ENCODE results near the gene CSNK2A3.

The CSNK2A3 gene

DNA sequence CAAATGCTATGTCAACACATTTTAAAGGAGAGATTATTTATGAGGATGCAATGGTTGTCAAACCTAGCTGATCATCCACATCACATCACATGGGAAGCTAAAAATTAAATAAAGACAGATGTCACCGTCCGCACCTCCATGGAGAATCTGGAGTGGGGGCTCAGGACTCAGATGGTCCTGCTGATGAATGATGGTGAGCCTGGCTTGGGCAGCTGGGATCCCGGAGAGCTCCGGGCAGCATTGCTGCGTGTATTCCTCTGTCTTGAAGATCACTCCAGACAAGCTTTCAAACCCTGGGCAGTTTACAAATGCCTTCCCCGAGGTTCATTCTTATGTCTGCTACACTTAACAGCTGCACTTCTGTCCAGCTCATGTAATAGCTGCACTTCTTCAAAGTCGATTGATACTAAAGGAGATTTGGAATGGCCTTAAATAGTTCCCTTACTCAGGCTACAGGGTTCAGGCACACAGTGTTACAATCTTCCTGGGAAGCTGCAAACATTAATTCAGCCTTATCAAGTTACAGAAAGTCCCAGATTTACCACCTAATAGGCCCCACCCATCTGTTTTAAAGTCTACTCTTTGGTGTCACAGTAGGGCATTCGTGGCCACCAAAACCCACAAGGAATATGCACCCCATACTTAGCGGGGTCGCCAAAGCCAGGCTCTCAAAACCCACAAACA lies 34.7 kb upstream of the CSNK2A3 start:
- Histone ChIP-seq H2AFZ (ENCODE audit: low read depth, low read length) (no peak overlapping the region), H3K4me3 (ENCODE audit: low read length) (no peak overlapping the region), H3K9me3 (ENCODE audit: low read length) (no peaks in the 10 kb centered on the region), H3K36me3 (ENCODE audit: insufficient read depth, low read length) (no peaks in the 10 kb centered on the region), H3K4me1 (ENCODE audit: insufficient read depth, low read length) (no peaks in the 10 kb centered on the region), H3K27me3 (ENCODE audit: insufficient read depth, low read length) (no peaks in the 10 kb centered on the region)

DNA sequence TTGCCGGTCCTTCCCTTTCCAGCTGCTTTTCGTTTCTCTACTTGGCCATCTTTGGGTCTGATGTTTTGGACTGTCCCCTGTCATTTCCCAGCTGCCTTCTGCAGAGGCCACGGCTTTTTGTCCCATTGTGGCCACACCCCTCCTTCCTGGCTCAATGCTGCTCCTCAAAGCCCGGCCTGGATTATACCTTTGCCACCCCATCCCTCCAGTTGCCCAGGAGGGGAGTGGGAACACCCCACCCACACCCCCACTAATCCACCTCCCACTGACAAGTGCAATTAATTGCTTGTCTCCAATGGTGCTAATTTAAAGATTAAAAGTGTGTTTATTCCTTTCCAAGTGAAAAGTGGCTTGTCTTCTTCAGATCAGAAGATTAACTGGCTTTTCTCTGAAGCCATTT lies 34.2 kb upstream of the CSNK2A3 start:
- Histone ChIP-seq H3K9me3 (ENCODE audit: low read length) (no peaks in the 10 kb centered on the region), H3K36me3 (ENCODE audit: insufficient read depth, low read length) (no peaks in the 10 kb centered on the region), H3K4me3 (ENCODE audit: low read length) (no peak overlapping the region), H3K4me1 (ENCODE audit: insufficient read depth, low read length) (no peaks in the 10 kb centered on the region), H3K27me3 (ENCODE audit: insufficient read depth, low read length) (no peaks in the 10 kb centered on the region), H2AFZ (ENCODE audit: low read depth, low read length) (no peak overlapping the region)

DNA sequence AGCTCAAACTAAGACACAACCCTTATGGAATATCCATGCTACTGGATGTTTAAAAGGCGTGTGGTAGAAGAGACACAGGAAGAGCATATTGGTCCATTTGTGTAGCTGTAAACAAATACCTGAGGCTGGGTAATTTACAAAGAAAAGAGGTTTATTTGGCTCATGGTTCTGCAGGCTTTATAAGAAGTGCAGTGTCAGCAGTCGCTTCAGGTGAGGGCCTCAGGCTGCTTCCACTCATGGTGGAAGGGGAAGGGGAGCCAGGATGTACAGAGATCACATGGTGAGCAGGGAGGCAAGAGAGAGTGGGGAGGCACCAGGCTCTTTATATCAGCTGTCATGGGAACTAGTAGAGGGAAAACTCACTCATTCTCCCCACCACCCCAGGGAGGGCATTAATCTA lies 31.8 kb upstream of the CSNK2A3 start:
- H3K36me3 ChIP-seq (ENCODE audit: insufficient read depth, low read length): no peaks in the 10 kb centered on the region
- no peaks in the 10 kb centered on the region for H3K9me3 ChIP-seq (ENCODE audit: low read length)
- no peak overlapping the region for H2AFZ ChIP-seq (ENCODE audit: low read depth, low read length)
- H3K27me3 ChIP-seq (ENCODE audit: insufficient read depth, low read length): no peaks in the 10 kb centered on the region
- no peaks in the 10 kb centered on the region for H3K4me1 ChIP-seq (ENCODE audit: insufficient read depth, low read length)
- no peak overlapping the region for H3K4me3 ChIP-seq (ENCODE audit: low read length)

DNA sequence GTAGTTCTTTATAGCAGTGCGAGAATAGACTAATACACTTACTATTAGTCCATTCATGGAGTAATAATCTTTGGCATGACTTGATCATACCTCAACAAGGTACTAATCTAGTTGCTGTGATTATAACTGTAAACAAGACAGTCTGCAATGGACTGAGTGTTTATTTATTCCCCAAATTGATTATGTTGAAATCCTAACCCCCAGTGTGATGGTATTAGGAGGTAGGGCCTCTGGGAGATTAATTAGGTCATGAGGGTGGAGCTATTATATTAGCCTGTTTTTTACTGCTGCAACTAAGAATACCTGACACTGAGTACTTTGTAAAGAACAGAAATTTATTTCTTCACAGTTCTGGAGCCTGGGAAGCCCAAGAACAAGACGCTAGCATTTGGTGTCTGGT lies 30.9 kb upstream of the CSNK2A3 start:
- H3K36me3 ChIP-seq (ENCODE audit: insufficient read depth, low read length): no peaks in the 10 kb centered on the region

DNA sequence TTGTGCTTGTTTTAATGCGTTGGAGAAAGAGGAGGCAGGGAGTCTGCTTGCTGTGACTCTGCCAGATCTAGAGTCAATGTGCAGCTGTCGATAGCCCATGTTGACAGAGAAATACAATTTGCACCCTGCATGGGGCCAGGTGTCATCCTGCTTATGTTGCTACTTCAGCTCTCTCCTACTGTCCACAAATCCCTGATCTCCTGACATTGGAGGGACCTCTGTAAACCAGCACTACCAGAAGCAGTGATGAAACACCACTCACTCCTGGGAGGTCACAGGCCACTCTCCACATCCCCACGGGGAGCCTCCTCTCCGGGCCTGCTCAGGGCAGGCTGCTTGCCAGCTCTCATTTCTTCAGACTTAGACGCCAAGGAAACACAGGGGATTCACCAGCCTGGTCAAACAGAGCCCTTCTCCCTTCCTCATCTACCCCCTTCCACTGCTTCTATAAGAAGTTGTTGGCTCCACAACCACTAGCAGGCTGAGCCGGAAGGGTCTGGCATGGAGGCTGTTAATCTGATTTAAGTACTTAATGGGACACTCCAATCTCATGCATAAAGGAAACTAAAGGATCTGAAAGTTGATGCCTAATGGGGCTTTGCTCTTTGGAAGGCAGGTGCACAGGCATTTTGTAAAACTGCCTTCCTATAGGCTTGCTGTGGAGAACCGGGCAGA lies 29.9 kb upstream of the CSNK2A3 start:
- Histone ChIP-seq H3K4me1 (ENCODE audit: insufficient read depth, low read length) (no peaks in the 10 kb centered on the region), H3K9me3 (ENCODE audit: low read length) (no peaks in the 10 kb centered on the region), H3K36me3 (ENCODE audit: insufficient read depth, low read length) (no peaks in the 10 kb centered on the region), H3K4me3 (ENCODE audit: low read length) (no peak overlapping the region), H2AFZ (ENCODE audit: low read depth, low read length) (no peak overlapping the region), H3K27me3 (ENCODE audit: insufficient read depth, low read length) (no peaks in the 10 kb centered on the region)

More for the DNA sequence above, 30.9 kb upstream of the CSNK2A3 start:
- Histone ChIP-seq H3K27me3 (ENCODE audit: insufficient read depth, low read length) (no peaks in the 10 kb centered on the region), H3K9me3 (ENCODE audit: low read length) (no peaks in the 10 kb centered on the region), H3K4me3 (ENCODE audit: low read length) (no peak overlapping the region), H3K4me1 (ENCODE audit: insufficient read depth, low read length) (no peaks in the 10 kb centered on the region), H2AFZ (ENCODE audit: low read depth, low read length) (no peak overlapping the region)

DNA sequence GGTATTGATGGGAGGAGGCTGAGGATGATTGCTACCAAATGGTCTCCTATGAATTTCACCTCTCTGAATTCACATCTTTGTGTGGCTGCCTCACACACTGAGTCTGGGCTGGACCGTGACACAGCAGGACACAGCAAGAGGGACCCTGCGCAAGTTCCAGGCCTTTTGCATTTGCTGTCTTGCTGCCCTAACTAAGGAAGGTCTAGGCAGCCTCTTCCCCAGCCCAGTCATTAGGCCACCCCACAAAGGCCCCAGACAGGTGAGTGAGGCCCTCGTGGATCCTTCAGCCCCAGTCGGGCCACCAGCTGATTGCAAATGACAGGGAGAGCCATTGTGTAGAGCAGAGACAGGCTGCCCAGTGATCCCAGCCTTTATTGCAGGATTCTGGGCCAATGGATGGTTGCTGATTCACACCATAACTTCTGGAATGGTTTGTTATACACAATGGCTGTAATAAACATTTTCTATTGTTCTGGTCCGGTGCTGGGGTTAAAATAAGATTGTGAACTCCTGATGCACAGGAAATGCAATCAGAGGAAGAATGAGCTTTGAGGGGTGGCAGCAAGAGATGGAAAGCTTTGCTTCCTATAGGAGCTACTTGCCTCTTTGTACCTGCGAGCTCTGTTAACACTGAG lies 28.5 kb upstream of the CSNK2A3 start:
- H3K36me3 ChIP-seq (ENCODE audit: insufficient read depth, low read length): no peaks in the 10 kb centered on the region
- H3K4me1 ChIP-seq (ENCODE audit: insufficient read depth, low read length): no peaks in the 10 kb centered on the region
- no peak overlapping the region for H2AFZ ChIP-seq (ENCODE audit: low read depth, low read length)
- no peaks in the 10 kb centered on the region for H3K27me3 ChIP-seq (ENCODE audit: insufficient read depth, low read length)
- H3K4me3 ChIP-seq (ENCODE audit: low read length): no peak overlapping the region
- no peaks in the 10 kb centered on the region for H3K9me3 ChIP-seq (ENCODE audit: low read length)

DNA sequence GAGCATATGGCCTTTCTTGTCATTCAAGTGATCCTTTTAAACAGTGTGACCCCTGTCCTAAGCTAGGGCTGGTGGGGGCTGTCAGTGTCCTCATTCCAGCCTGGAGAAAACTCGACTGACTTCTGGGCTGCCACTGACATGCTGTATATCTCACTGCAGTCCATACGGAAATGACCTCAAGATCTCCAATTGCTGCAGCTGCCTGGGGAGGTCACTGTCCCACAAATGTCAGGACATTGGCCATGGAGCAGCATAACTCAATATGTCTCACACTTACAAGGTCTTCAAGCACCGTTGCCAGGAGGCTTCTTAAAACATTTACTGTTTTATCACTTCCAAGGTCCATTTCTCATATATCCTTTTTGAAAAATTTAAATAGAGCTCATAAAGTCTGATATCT lies 27.8 kb upstream of the CSNK2A3 start:
- Histone ChIP-seq H3K4me1 (ENCODE audit: insufficient read depth, low read length) (no peaks in the 10 kb centered on the region), H3K9me3 (ENCODE audit: low read length) (no peaks in the 10 kb centered on the region), H3K36me3 (ENCODE audit: insufficient read depth, low read length) (no peaks in the 10 kb centered on the region), H3K4me3 (ENCODE audit: low read length) (no peak overlapping the region), H2AFZ (ENCODE audit: low read depth, low read length) (no peak overlapping the region), H3K27me3 (ENCODE audit: insufficient read depth, low read length) (no peaks in the 10 kb centered on the region)

DNA sequence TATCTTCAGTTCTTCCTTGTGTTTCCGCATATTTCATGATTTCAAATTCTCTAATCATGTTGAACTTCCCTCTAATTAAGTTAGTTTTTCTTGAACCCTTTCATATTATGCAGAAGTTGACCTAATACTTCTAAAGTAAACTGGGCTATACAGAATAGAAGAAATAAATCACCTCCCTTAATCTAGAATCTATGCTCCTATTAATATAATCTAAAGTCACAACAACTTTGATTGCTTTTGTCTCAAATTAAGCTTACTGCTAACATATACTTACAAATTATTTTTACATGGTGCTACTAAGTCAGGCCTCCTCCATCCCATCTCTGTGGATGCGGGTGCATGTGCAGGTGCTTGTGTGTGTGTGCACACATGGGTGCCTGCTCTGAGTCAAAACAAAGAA lies 27.3 kb upstream of the CSNK2A3 start:
- Histone ChIP-seq H3K4me3 (ENCODE audit: low read length) (no peak overlapping the region), H3K27me3 (ENCODE audit: insufficient read depth, low read length) (no peaks in the 10 kb centered on the region), H3K36me3 (ENCODE audit: insufficient read depth, low read length) (no peaks in the 10 kb centered on the region), H3K4me1 (ENCODE audit: insufficient read depth, low read length) (no peaks in the 10 kb centered on the region), H2AFZ (ENCODE audit: low read depth, low read length) (no peak overlapping the region), H3K9me3 (ENCODE audit: low read length) (no peaks in the 10 kb centered on the region)

DNA sequence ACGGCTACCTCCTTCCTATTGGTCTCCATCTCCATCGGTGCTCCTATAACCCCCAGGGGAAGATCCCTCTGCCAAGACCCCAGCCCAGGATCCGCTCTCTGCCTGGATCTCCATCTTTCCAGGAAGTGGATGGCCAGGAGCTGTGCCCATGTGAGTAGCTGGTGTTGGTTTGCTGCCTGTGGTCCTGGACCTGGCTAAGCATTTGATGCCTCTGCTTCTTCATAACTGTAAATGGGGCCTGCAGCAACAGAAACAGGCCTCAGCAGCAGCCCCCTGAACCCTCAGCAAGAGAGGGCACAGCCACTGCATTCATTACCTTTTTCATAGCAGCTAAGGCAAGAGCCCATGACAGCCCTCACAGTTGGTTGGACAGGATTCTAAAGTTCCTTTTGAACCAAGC lies 26.6 kb upstream of the CSNK2A3 start:
- Histone ChIP-seq H3K9me3 (ENCODE audit: low read length) (no peaks in the 10 kb centered on the region), H3K4me1 (ENCODE audit: insufficient read depth, low read length) (no peaks in the 10 kb centered on the region), H3K27me3 (ENCODE audit: insufficient read depth, low read length) (no peaks in the 10 kb centered on the region), H3K4me3 (ENCODE audit: low read length) (no peak overlapping the region), H2AFZ (ENCODE audit: low read depth, low read length) (no peak overlapping the region), H3K36me3 (ENCODE audit: insufficient read depth, low read length) (no peaks in the 10 kb centered on the region)

DNA sequence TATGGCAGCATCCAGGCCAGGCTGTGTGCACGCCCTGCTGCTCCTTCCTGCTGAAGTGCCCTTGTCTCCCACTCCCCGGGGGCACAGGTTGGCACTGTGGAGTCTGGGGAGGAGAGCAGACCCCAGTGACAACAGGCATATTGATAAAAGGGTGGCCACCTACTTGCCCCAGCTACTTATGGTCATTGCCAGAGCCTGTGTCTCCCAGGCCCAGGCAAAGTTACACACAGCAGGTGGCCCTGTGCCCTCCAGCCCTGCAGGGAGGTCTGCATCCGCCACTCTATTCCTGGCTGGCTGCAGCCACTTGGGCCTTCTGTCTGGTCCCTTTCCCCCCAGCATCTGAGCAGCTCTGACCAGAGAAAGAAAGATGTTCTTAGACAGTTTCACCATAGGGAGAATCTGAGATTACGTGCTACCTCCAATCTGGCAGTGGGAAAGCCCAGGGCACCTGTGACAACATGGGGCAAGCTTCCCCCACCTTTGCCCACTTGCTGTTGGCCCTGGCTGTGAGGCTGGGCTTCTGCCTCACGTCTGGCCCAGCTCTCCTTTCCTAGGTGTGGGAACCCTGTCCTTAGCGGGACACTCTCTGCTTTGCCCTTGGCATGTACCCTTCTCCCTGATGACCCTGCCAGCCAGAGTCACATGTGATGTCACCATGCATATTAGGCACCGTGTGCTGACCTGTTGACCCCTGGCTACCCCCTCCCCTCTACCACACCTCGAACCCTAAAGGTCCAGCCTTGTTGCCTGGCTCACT lies 25.3 kb upstream of the CSNK2A3 start:
- Histone ChIP-seq H3K4me3 (ENCODE audit: low read length) (no peak overlapping the region), H3K9me3 (ENCODE audit: low read length) (no peaks in the 10 kb centered on the region), H2AFZ (ENCODE audit: low read depth, low read length) (no peak overlapping the region), H3K36me3 (ENCODE audit: insufficient read depth, low read length) (no peaks in the 10 kb centered on the region), H3K27me3 (ENCODE audit: insufficient read depth, low read length) (no peaks in the 10 kb centered on the region), H3K4me1 (ENCODE audit: insufficient read depth, low read length) (no peaks in the 10 kb centered on the region)

DNA sequence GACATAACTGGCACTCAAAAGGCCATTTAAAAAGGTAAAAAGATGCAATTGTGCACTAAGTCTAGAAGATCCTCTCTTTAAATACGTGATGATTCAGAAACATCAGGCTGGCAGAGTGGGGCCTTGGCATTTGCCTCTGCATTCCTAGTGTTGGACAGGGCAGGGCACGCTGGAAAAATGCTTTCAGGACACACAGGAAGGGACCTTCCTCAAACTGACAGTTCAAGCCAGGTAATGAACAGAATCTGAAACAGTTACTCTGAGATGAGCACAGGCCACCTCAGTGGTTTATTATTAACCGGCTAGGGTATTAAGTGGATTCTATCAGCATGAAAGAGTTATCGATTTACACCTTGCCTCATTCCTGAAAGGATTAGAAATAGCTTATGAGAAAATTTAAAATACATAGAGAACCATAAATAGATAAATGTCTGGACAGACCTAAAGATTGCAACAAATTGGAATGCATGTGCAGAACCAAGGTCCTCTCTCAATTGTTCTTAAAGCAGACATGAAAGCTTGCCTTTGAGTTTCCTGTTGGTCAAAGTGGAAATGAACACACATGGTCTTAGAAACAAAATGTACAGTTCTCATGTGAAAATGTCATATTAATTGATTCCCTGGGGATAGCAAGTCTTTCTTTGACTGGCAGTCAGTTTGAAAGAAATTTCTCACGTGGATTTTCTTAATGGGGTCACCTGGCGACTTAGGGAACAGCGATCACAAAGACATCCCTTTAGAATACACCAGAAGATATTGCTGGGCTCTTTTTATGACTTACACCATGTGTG lies 21.5 kb upstream of the CSNK2A3 start:
- Histone ChIP-seq H3K36me3 (ENCODE audit: insufficient read depth, low read length) (no peaks in the 10 kb centered on the region), H3K27me3 (ENCODE audit: insufficient read depth, low read length) (no peaks in the 10 kb centered on the region), H3K4me1 (ENCODE audit: insufficient read depth, low read length) (no peaks in the 10 kb centered on the region), H2AFZ (ENCODE audit: low read depth, low read length) (no peak overlapping the region), H3K9me3 (ENCODE audit: low read length) (no peaks in the 10 kb centered on the region), H3K4me3 (ENCODE audit: low read length) (no peak overlapping the region)

DNA sequence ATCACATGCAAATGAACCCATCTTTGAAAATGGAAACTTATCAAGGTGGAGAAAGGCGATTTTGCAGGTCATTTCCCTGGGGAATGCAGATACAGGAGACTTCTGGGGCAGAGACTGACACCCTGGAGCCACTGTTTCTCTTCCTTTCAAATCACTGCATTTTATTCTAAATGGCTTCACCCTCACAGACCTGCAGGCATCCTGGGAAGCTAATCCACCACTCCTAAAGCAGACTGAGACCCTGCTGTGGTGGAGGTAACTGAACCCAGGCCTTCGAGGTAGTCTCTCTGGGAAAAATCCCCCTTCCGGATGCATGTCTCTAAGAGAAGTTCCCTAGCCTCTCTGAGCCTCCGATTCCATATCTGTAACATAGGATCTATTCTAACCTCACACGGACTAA lies 20.9 kb upstream of the CSNK2A3 start:
- Histone ChIP-seq H3K4me1 (ENCODE audit: insufficient read depth, low read length) (no peaks in the 10 kb centered on the region), H3K27me3 (ENCODE audit: insufficient read depth, low read length) (no peaks in the 10 kb centered on the region), H3K4me3 (ENCODE audit: low read length) (no peak overlapping the region), H3K9me3 (ENCODE audit: low read length) (no peaks in the 10 kb centered on the region), H3K36me3 (ENCODE audit: insufficient read depth, low read length) (no peaks in the 10 kb centered on the region), H2AFZ (ENCODE audit: low read depth, low read length) (no peak overlapping the region)
